Uterus (tissue), 4 donors: ENCODE data around the gene SIPA1. TPM values are rescaled to one million over a fixed set of nuclear protein-coding genes. Genes with fewer than 3 reads are reported as not detected.
"Not testable (repeated sequence)": the region's sequence is repeated elsewhere in the genome, so short reads cannot be mapped to it uniquely, and the experiment has no call there.

Experiments
- DNase-seq, 2 donors: peaks; one replicate each; pipeline ENCODE4 v3.0.0-alpha.2; 2019 to 2020
- H3K27ac ChIP-seq, 2 donors: fragments of 200-600 bp; sonication (generic); 1 replicate in 1 of 2; 2 replicates in 1 of 2; pipeline ENCODE4 v1.5.1; 2016 to 2018
- H3K27me3 ChIP-seq, 2 donors: fragments of 200-600 bp; sonication (generic); one replicate each; pipeline ENCODE4 v1.5.1; 2018 to 2019; ENCODE audit warnings: control low read depth in 1 of 2
- H3K36me3 ChIP-seq, 2 donors: fragments of 200-600 bp; sonication (generic); one replicate each; pipeline ENCODE4 v1.5.1; 2019; ENCODE audit warnings: control low read depth in 1 of 2
- H3K4me1 ChIP-seq, 2 donors: fragments of 200-600 bp; sonication (generic); one replicate each; pipeline ENCODE4 v1.5.1; 2018 to 2019; ENCODE audit warnings: control low read depth in 1 of 2
- H3K4me3 ChIP-seq, 2 donors: fragments of 200-600 bp; sonication (generic); 1 replicate in 1 of 2; 2 replicates in 1 of 2; pipeline ENCODE4 v1.5.1; 2018 to 2019; ENCODE audit warnings: mild to moderate bottlenecking in 1 of 2
- H3K9me3 ChIP-seq, 2 donors: fragments of 200-600 bp; sonication (generic); one replicate each; pipeline ENCODE4 v1.5.1; 2019; ENCODE audit warnings: control low read depth in 1 of 2
- POLR2A ChIP-seq, 2 donors: fragments of 450-650 bp; IDR thresholded peaks; one replicate each; pipeline ENCODE4 v1.6.1; 2016; ENCODE audit warnings: antibody characterized with exemption in 2 of 2, mild to moderate bottlenecking in 1 of 2, moderate library complexity in 1 of 2
- intact Hi-C: fragments of 100-400 bp; cut with DNase I; formaldehyde crosslinking; loops from one replicate; pipeline ENCODE4 v1.15.1; 2023; ENCODE audit warnings: low total_unique reads
- total RNA-seq, 4 donors: library from RNA; depleted of rRNA in 3 of 4; stranded (reverse); fragments of >200 nt in 3 of 4; gene quantifications; one replicate each; pipeline versions ENCODE4 v1.1.0 to v1.2.4, GENCODE V29; 2014 to 2023
- TF ChIP-seq, protein P1 (sequence below), 4 experiments: fragments of 200-600 bp in 2 of 4; fragments of 450-650 bp in 2 of 4; sonication (generic) in 2 of 4; IDR thresholded peaks; one replicate each; pipeline ENCODE4 v1.5.1; 2016 to 2019; ENCODE audit warnings: antibody characterized with exemption in 4 of 4, mild to moderate bottlenecking in 2 of 4, moderate library complexity in 1 of 4
- donor health status: DM: yes; HTN: yes; CAD: no.

SIPA1 gene
- total RNA-seq, 4 donors from 2014 or later: 11.2 to 60.1 (median 27.0) TPM

DNA sequence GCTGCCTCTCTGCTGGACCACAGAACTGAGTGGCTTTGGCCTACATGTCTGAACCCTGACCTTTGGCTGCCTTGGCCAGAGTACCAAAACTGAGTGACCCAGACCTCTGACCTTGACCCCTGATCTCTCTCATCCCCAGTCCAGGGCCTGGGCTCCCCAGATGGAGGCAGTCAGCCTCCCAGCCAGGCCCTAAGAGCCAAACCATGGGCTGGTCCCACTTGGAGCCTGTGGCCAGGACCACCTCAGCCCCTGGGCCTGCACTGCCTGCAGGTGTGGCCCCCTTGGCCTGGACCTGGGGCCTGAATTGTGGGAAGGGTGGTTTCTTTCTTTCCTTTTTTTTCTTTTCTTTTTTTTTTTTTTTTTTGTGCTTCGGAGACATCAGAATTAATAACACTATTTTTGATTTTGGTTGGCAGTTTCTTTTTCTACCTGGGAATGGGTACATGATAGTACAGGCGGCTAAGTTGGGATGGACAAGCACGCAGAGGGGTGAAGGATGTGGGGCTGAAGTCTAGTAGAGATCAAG, 806 bp upstream of the SIPA1 start:
- Histone ChIP-seq H3K9me3 (no peaks in the 10 kb centered on the region), H3K27ac (peak overlapping the region; percentile 81 to 84), H3K36me3 (no peaks in the 10 kb centered on the region), H3K4me1 (peaks cover 0 to 15% of the 10 kb centered on the region in 2 donors), H3K4me3 (no peak overlapping the region), H3K27me3 (no peaks in the 10 kb centered on the region)
- DNase-seq: no peak
- no peak for TF ChIP-seq POLR2A (IDR thresholded peaks at IDR 0.05)
- TF ChIP-seq, protein P1, sequence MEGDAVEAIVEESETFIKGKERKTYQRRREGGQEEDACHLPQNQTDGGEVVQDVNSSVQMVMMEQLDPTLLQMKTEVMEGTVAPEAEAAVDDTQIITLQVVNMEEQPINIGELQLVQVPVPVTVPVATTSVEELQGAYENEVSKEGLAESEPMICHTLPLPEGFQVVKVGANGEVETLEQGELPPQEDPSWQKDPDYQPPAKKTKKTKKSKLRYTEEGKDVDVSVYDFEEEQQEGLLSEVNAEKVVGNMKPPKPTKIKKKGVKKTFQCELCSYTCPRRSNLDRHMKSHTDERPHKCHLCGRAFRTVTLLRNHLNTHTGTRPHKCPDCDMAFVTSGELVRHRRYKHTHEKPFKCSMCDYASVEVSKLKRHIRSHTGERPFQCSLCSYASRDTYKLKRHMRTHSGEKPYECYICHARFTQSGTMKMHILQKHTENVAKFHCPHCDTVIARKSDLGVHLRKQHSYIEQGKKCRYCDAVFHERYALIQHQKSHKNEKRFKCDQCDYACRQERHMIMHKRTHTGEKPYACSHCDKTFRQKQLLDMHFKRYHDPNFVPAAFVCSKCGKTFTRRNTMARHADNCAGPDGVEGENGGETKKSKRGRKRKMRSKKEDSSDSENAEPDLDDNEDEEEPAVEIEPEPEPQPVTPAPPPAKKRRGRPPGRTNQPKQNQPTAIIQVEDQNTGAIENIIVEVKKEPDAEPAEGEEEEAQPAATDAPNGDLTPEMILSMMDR (IDR thresholded peaks at IDR 0.05): no peak
- intact Hi-C loops: loop anchor here (10.0 kb wide), 1 partner anchor 178 kb away; no protein-coding TSS in a partner anchor

DNA sequence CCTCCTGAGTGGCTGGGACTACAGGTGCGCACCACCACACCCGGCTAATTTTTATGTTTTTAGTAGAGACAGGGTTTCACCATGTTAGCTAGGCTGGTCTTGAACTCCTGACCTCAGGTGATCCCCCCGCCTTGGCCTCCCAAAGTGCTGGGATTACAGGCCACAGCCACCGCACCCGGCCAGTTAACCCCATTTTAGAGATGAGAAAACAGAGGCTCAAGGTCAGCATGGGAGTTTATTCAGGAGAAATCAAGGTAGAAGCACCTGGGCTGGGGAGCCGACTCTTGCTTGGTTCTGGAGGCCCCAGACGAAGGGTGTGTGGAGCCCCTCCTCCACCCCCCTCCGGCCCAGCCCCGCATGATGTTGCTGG, 1.3 kb downstream of the SIPA1 start:
- H3K4me1 ChIP-seq: peaks cover 0 to 15% of the 10 kb centered on the region in 2 donors
- H3K27ac ChIP-seq: peak overlapping the region; percentile 81 to 84
- not testable (repeated sequence) for H3K27me3 ChIP-seq, DNase-seq, H3K36me3 ChIP-seq, H3K9me3 ChIP-seq
- intact Hi-C loops: loop anchor here (10.0 kb wide), 1 partner anchor 176 kb away; no protein-coding TSS in a partner anchor
- H3K4me3 ChIP-seq: peak overlapping the region in 1 of 2 donors; percentile 60

GRCh38 chr11:65639623-65640482, 2.0 kb downstream of the SIPA1 start:
- no peak overlapping the region for H3K4me3 ChIP-seq
- no peaks in the 10 kb centered on the region for H3K27me3 ChIP-seq
- H3K36me3 ChIP-seq: no peaks in the 10 kb centered on the region
- peaks cover 0 to 15% of the 10 kb centered on the region in 2 donors for H3K4me1 ChIP-seq
- DNase-seq: no peak
- no peaks in the 10 kb centered on the region for H3K9me3 ChIP-seq
- intact Hi-C loops: loop anchor here (10.0 kb wide), 1 partner anchor 175 kb away; no protein-coding TSS in a partner anchor
- TF ChIP-seq POLR2A (IDR thresholded peaks at IDR 0.05): no peak
- TF ChIP-seq, protein P1 (IDR thresholded peaks at IDR 0.05): no peak
- H3K27ac ChIP-seq: peak overlapping the region; percentile 40 to 81

GRCh38 chr11:65640483-65641296, 2.8 kb downstream of the SIPA1 start:
- DNase-seq: no peak
- Histone ChIP-seq H3K9me3 (no peaks in the 10 kb centered on the region), H3K4me3 (no peak overlapping the region), H3K36me3 (no peaks in the 10 kb centered on the region), H3K4me1 (peaks cover 0 to 15% of the 10 kb centered on the region in 2 donors), H3K27ac (peak overlapping the region; percentile 40 to 53), H3K27me3 (no peaks in the 10 kb centered on the region)
- intact Hi-C loops: no loop called here
- TF ChIP-seq, protein P1 (IDR thresholded peaks at IDR 0.05): no peak
- TF ChIP-seq POLR2A (IDR thresholded peaks at IDR 0.05): no peak

- H3K4me3 ChIP-seq: no peak overlapping the region
- peaks cover 0 to 15% of the 10 kb centered on the region in 2 donors for H3K4me1 ChIP-seq
- no peak overlapping the region for H3K27ac ChIP-seq
- DNase-seq: no peak
- intact Hi-C loops: no loop called here
- no peaks in the 10 kb centered on the region for H3K36me3 ChIP-seq
- H3K27me3 ChIP-seq: no peaks in the 10 kb centered on the region
- TF ChIP-seq, protein P1 (IDR thresholded peaks at IDR 0.05): no peak
- TF ChIP-seq POLR2A (IDR thresholded peaks at IDR 0.05): no peak
- H3K9me3 ChIP-seq: no peaks in the 10 kb centered on the region
Observed at GRCh38 chr11:65641297-65642013, 3.6 kb downstream of the SIPA1 start.
